B cell (primary cell): ENCODE results near the gene THOP1. TPM values are rescaled to one million over a fixed set of nuclear protein-coding genes. Genes with fewer than 3 reads are reported as not detected.

Experiments used
- ATAC-seq: fragments of 200-7000 bp; cut with Tn5 transposase; one replicate; pipeline ENCODE4 v1.10.0; 2021; ENCODE audit warnings: low read depth, mild to moderate bottlenecking, moderate number of reproducible peaks, moderate library complexity
- CTCF ChIA-PET: fragments of 350-600 bp; sonication (Branson Sonifier 250); formaldehyde crosslinking; loops from one replicate; lab custom pipeline; 2021; ENCODE audit warnings: antibody characterized with exemption, inconsistent platforms; lab: Charles Lee
- POLR2A ChIA-PET: fragments of 350-600 bp; sonication (Branson Sonifier 250); formaldehyde crosslinking; loops from one replicate; lab custom pipeline; 2021; ENCODE audit warnings: antibody characterized with exemption; lab: Charles Lee
- DNase-seq: peaks from one replicate; pipeline ENCODE4 v3.0.0; 2013
- H2AFZ ChIP-seq: 2 replicates; pipeline ENCODE4 v1.6.1; 2012; ENCODE audit warnings: mild to moderate bottlenecking, low read depth, low read length; ENCODE audit not compliant: insufficient read depth, poor library complexity, severe bottlenecking
- H3K27ac ChIP-seq, 2 donors: 1 replicate in 1 of 2; 2 replicates in 1 of 2; pipeline ENCODE4 v1.5.1; 2012 to 2013; ENCODE audit warnings: low read length in 2 of 2, mild to moderate bottlenecking in 2 of 2, moderate library complexity in 1 of 2
- H3K27me3 ChIP-seq, 4 experiments: fragments of 200-600 bp in 1 of 4; sonication (generic) in 1 of 4; replicated peaks in 1 of 4; 1 replicate in 2 of 4; 2 replicates in 2 of 4; pipeline versions ENCODE4 v1.6.1 to v1.7.0; 2013 to 2016; ENCODE audit warnings: low read length in 3 of 4, mild to moderate bottlenecking in 2 of 4, mixed read lengths in 1 of 4, moderate library complexity in 1 of 4; ENCODE audit not compliant: insufficient read depth in 4 of 4, control insufficient read depth in 3 of 4; ENCODE audit errors: control extremely low read depth in 1 of 4
- H3K36me3 ChIP-seq, 2 experiments: replicated peaks in 1 of 2; 1 replicate in 1 of 2; 2 replicates in 1 of 2; pipeline versions ENCODE4 v1.6.1 to v1.7.1; 2013; ENCODE audit warnings: low read length in 1 of 2; ENCODE audit not compliant: insufficient read depth in 2 of 2, control insufficient read depth in 1 of 2; ENCODE audit errors: control extremely low read depth in 1 of 2, extremely low read depth in 1 of 2
- H3K4me1 ChIP-seq, 2 donors: fragments of 200-600 bp in 1 of 2; sonication (generic) in 1 of 2; 1 replicate in 1 of 2; 2 replicates in 1 of 2; pipeline versions ENCODE4 v1.5.1 to v1.6.1; 2013 to 2017; ENCODE audit warnings: low read length in 2 of 2; ENCODE audit not compliant: control insufficient read depth in 2 of 2, insufficient read depth in 2 of 2
- H3K4me2 ChIP-seq: replicated peaks from 2 replicates; pipeline ENCODE3; 2012; ENCODE audit warnings: mild to moderate bottlenecking, low read depth, low read length; ENCODE audit not compliant: poor library complexity, severe bottlenecking
- H3K4me3 ChIP-seq, 5 experiments: fragments of 200-600 bp in 1 of 5; sonication (generic) in 1 of 5; 1 replicate in 3 of 5; 2 replicates in 2 of 5; pipeline versions ENCODE4 v1.5.1 to v1.7.0; 2011 to 2016; ENCODE audit warnings: low read length in 4 of 5, mild to moderate bottlenecking in 4 of 5, low read depth in 2 of 5, control low read depth in 1 of 5, moderate library complexity in 1 of 5; ENCODE audit not compliant: insufficient read depth in 1 of 5; ENCODE audit errors: control extremely low read depth in 1 of 5, extremely low read depth in 1 of 5
- H3K79me2 ChIP-seq: fragments of 200-600 bp; sonication (generic); one replicate; pipeline ENCODE4 v1.6.0; 2016; ENCODE audit warnings: low read length; ENCODE audit not compliant: control insufficient read depth, insufficient read depth
- H3K9ac ChIP-seq: fragments of 200-600 bp; sonication (generic); 2 replicates; pipeline ENCODE4 v1.6.1; 2017; ENCODE audit warnings: mild to moderate bottlenecking, low read length, moderate library complexity
- H3K9me3 ChIP-seq, 3 donors: one replicate each; pipeline versions ENCODE4 v1.6.1 to v1.7.1; 2013; ENCODE audit warnings: low read length in 2 of 3; ENCODE audit not compliant: control insufficient read depth in 2 of 3, insufficient read depth in 1 of 3; ENCODE audit errors: control extremely low read depth in 1 of 3
- H4K20me1 ChIP-seq: 2 replicates; pipeline ENCODE4 v1.6.0; 2012; ENCODE audit warnings: mild to moderate bottlenecking, low read length; ENCODE audit not compliant: insufficient read depth, control insufficient read depth, poor library complexity, severe bottlenecking
- H3K27ac Mint-ChIP-seq: one replicate; pipeline ENCODE4 v1.8.0; 2021; ENCODE audit warnings: mixed read lengths
- H3K27me3 Mint-ChIP-seq: one replicate; pipeline ENCODE4 v1.8.0; 2021; ENCODE audit warnings: mixed read lengths
- H3K4me1 Mint-ChIP-seq: one replicate; pipeline ENCODE4 v1.8.0; 2021; ENCODE audit warnings: mixed read lengths
- H3K4me3 Mint-ChIP-seq: one replicate; pipeline ENCODE4 v1.8.0; 2021; ENCODE audit warnings: mixed read lengths
- H3K9me3 Mint-ChIP-seq: one replicate; pipeline ENCODE4 v1.8.0; 2022; ENCODE audit warnings: mixed read lengths; ENCODE audit not compliant: insufficient read depth
- EZH2 ChIP-seq: IDR thresholded peaks from 2 replicates; pipeline ENCODE4 v1.6.1; 2012; ENCODE audit warnings: borderline replicate concordance, low read depth, mild to moderate bottlenecking, moderate library complexity, low read length; ENCODE audit not compliant: insufficient read depth, poor library complexity, severe bottlenecking
- WGBS: methylation state at CpG from one replicate; pipeline ENCODE4 v1.1.5; 2013; ENCODE audit warnings: missing lambda C conversion rate; ENCODE audit not compliant: insufficient coverage; 5-methylcytosine and 5-hydroxymethylcytosine counted together
- intact Hi-C: fragments of 100-400 bp; cut with micrococcal nuclease; formaldehyde crosslinking; loops from one replicate; pipeline ENCODE4 v1.10.0; 2022
- polyA plus RNA-seq: library from polyadenylated mRNA; depleted of rRNA; stranded (reverse); fragments of >200 nt; gene quantifications from 2 replicates; pipeline ENCODE4 v1.2.3, GENCODE V29; 2012
- total RNA-seq, 2 donors: library from RNA; stranded (reverse); fragments of 120-200 nt in 1 of 2; gene quantifications; 1 replicate in 1 of 2; 2 replicates in 1 of 2; pipeline versions ENCODE4 v1.2.3 to v1.2.4, GENCODE V29; 2013 to 2022
- TF ChIP-seq, protein P1 (sequence below): fragments of 200-600 bp; IDR thresholded peaks from one replicate; pipeline ENCODE4 v1.8.0; 2022; ENCODE audit warnings: antibody characterized with exemption, mild to moderate bottlenecking

The THOP1 gene
- total and polyA plus RNA-seq, 2 donors (not counting 1 experiment from before 2014, with no cell fraction given), result 54.3 to 56.4 TPM

- peaks cover 13 to 28% of the 10 kb centered on the region in 2 donors for H3K4me1 ChIP-seq
- WGBS, result 83% methylated on average over 2 of the region's 4 CpGs
- no peaks in the 10 kb centered on the region for H3K36me3 ChIP-seq
- peaks cover 19% of the 10 kb centered on the region for H3K4me1 Mint-ChIP-seq
- no peaks in the 10 kb centered on the region for H3K9me3 ChIP-seq
- H4K20me1 ChIP-seq, result no peaks in the 10 kb centered on the region
- POLR2A ChIA-PET, result no interaction called here
- no peak overlapping the region for H2AFZ ChIP-seq
- H3K27me3 ChIP-seq, result no peaks in the 10 kb centered on the region
- H3K4me3 ChIP-seq, result no peak overlapping the region
- H3K27me3 Mint-ChIP-seq, result peaks cover 10% of the 10 kb centered on the region
- intact Hi-C loops, result loop anchor here (10.0 kb wide), 1 partner anchor 269 kb away; the partner anchor contains the start of gene GADD45B
- ATAC-seq (no peak), DNase-seq (no peak)
- H3K27ac ChIP-seq, result no peak overlapping the region
- H3K27ac Mint-ChIP-seq, result no peak overlapping the region
- no peak for TF ChIP-seq EZH2
- TF ChIP-seq, protein P1, sequence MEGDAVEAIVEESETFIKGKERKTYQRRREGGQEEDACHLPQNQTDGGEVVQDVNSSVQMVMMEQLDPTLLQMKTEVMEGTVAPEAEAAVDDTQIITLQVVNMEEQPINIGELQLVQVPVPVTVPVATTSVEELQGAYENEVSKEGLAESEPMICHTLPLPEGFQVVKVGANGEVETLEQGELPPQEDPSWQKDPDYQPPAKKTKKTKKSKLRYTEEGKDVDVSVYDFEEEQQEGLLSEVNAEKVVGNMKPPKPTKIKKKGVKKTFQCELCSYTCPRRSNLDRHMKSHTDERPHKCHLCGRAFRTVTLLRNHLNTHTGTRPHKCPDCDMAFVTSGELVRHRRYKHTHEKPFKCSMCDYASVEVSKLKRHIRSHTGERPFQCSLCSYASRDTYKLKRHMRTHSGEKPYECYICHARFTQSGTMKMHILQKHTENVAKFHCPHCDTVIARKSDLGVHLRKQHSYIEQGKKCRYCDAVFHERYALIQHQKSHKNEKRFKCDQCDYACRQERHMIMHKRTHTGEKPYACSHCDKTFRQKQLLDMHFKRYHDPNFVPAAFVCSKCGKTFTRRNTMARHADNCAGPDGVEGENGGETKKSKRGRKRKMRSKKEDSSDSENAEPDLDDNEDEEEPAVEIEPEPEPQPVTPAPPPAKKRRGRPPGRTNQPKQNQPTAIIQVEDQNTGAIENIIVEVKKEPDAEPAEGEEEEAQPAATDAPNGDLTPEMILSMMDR, result no peak
- H3K4me3 Mint-ChIP-seq, result no peak overlapping the region
- H3K9ac ChIP-seq, result no peak overlapping the region
- H3K79me2 ChIP-seq, result peaks cover 18% of the 10 kb centered on the region
- no peak overlapping the region for H3K4me2 ChIP-seq
- CTCF ChIA-PET, result interaction anchor here (2.8 kb wide), 1 partner anchor 96 kb away, joined by 12 read pairs; no protein-coding TSS in a partner anchor
- no peaks in the 10 kb centered on the region for H3K9me3 Mint-ChIP-seq
These were observed 41.2 kb upstream of the THOP1 start for GRCh38 chr19:2744113-2744512.

- H3K4me1 ChIP-seq, result peaks cover 8 to 18% of the 10 kb centered on the region in 2 donors
- H3K9ac ChIP-seq, result no peak overlapping the region
- DNase-seq, result no peak
- no peak overlapping the region for H3K4me2 ChIP-seq
- no peak for TF ChIP-seq EZH2
- TF ChIP-seq, protein P1, result no peak
- H3K27ac Mint-ChIP-seq, result peak overlapping the region; percentile 15
- H3K27me3 ChIP-seq, result no peaks in the 10 kb centered on the region
- no peak overlapping the region for H2AFZ ChIP-seq
- no peaks in the 10 kb centered on the region for H3K36me3 ChIP-seq
- no peaks in the 10 kb centered on the region for H4K20me1 ChIP-seq
- peaks cover 10% of the 10 kb centered on the region for H3K4me1 Mint-ChIP-seq
- no peak overlapping the region for H3K27ac ChIP-seq
- ChIA-PET CTCF (interaction anchor here (0.8 to 3.4 kb wide), 3 partner anchors 85 to 110 kb away, joined by 4 to 24 read pairs (median 8); no protein-coding TSS in a partner anchor), POLR2A (interaction anchor here (0.7 kb wide), 1 partner anchor 39 kb away, joined by 3 read pairs; no protein-coding TSS in a partner anchor)
- intact Hi-C loops, result loop anchor here (10.0 kb wide), 1 partner anchor 273 kb away; the partner anchor contains the start of gene GADD45B
- H3K79me2 ChIP-seq, result peaks cover 12% of the 10 kb centered on the region
- H3K9me3 ChIP-seq, result no peaks in the 10 kb centered on the region
- no peaks in the 10 kb centered on the region for H3K9me3 Mint-ChIP-seq
- WGBS, result 100% methylated on average over 1 of the region's 7 CpGs
- no peak for ATAC-seq
- H3K4me3 Mint-ChIP-seq, result no peak overlapping the region
- peaks cover 9% of the 10 kb centered on the region for H3K27me3 Mint-ChIP-seq
- H3K4me3 ChIP-seq, result no peak overlapping the region
These were observed 38.0 kb upstream of the THOP1 start for GRCh38 chr19:2747349-2747748.
